Activated B cell treated with CpG ODN at 0.5 μM for 24 hours (primary cell): ENCODE data around the gene RACK1. TPM values are rescaled to one million over a fixed set of nuclear protein-coding genes. Genes with fewer than 3 reads are reported as not detected.
"Not testable (repeated sequence)": the region's sequence is repeated elsewhere in the genome, so short reads cannot be mapped to it uniquely, and the experiment has no call there.

Experiments used
- ATAC-seq: fragments of 200-7000 bp; cut with Tn5 transposase; one replicate; pipeline ENCODE4 v1.10.0; 2021; ENCODE audit warnings: low read depth, mild to moderate bottlenecking, moderate library complexity
- CTCF ChIA-PET: fragments of 350-600 bp; sonication (Branson Sonifier 250); formaldehyde crosslinking; loops from one replicate; lab custom pipeline; 2021; ENCODE audit warnings: antibody characterized with exemption; lab: Charles Lee
- POLR2A ChIA-PET: fragments of 350-600 bp; sonication (Branson Sonifier 250); formaldehyde crosslinking; loops from one replicate; lab custom pipeline; 2021; ENCODE audit warnings: antibody characterized with exemption; lab: Charles Lee
- DNase-seq: peaks from one replicate; pipeline ENCODE4 v3.0.0; 2022
- H3K27ac Mint-ChIP-seq: one replicate; pipeline ENCODE4 v1.8.0; 2020; ENCODE audit warnings: mixed read lengths
- H3K27me3 Mint-ChIP-seq: one replicate; pipeline ENCODE4 v1.8.0; 2021; ENCODE audit warnings: mixed read lengths
- H3K36me3 Mint-ChIP-seq: one replicate; pipeline ENCODE4 v1.8.0; 2021; ENCODE audit warnings: low read depth, mixed read lengths
- H3K4me1 Mint-ChIP-seq: one replicate; pipeline ENCODE4 v1.8.0; 2021; ENCODE audit warnings: mixed read lengths
- H3K4me3 Mint-ChIP-seq: one replicate; pipeline ENCODE4 v1.8.0; 2020; ENCODE audit warnings: mild to moderate bottlenecking, mixed read lengths
- H3K9me3 Mint-ChIP-seq: one replicate; pipeline ENCODE4 v1.8.0; 2020; ENCODE audit warnings: mixed read lengths
- CTCF ChIP-seq: fragments of 200-600 bp; IDR thresholded peaks from one replicate; pipeline ENCODE4 v1.8.0; 2022; ENCODE audit warnings: antibody characterized with exemption, mild to moderate bottlenecking
- intact Hi-C: fragments of 100-400 bp; cut with micrococcal nuclease; formaldehyde crosslinking; loops from one replicate; pipeline ENCODE4 v1.15.1; 2024
- total RNA-seq: library from RNA; stranded (reverse); gene quantifications from 2 replicates; pipeline ENCODE4 v1.2.3, GENCODE V29; 2022

Gene RACK1
- total RNA-seq, 1 donor from 2014 or later, result 2,528 TPM

GRCh38 chr5:181281984-181282316, 38.2 kb upstream of the RACK1 start:
- no peak for TF ChIP-seq CTCF
- ChIA-PET POLR2A (no interaction called here), CTCF (no interaction called here)
- H3K9me3 Mint-ChIP-seq, result no peaks in the 10 kb centered on the region
- no peaks in the 10 kb centered on the region for H3K36me3 Mint-ChIP-seq
- DNase-seq (no peak), ATAC-seq (no peak)
- intact Hi-C loops, result no loop called here
- H3K27ac Mint-ChIP-seq, result no peak overlapping the region
- H3K4me1 Mint-ChIP-seq, result peaks cover 8% of the 10 kb centered on the region
- H3K4me3 Mint-ChIP-seq, result no peak overlapping the region
- H3K27me3 Mint-ChIP-seq, result no peaks in the 10 kb centered on the region

- ChIA-PET POLR2A (no interaction called here), CTCF (no interaction called here)
- peaks cover 2% of the 10 kb centered on the region for H3K4me1 Mint-ChIP-seq
- H3K27ac Mint-ChIP-seq, result no peak overlapping the region
- DNase-seq, result no peak
- no peaks in the 10 kb centered on the region for H3K27me3 Mint-ChIP-seq
- no peak overlapping the region for H3K4me3 Mint-ChIP-seq
- no peaks in the 10 kb centered on the region for H3K36me3 Mint-ChIP-seq
- intact Hi-C loops, result no loop called here
- ATAC-seq, result no peak
- no peak for TF ChIP-seq CTCF
- no peaks in the 10 kb centered on the region for H3K9me3 Mint-ChIP-seq
Measured at GRCh38 chr5:181281077-181281983, 37.6 kb upstream of the RACK1 start.

- ATAC-seq (no peak), DNase-seq (no peak)
- CTCF ChIA-PET, result no interaction called here
- POLR2A ChIA-PET, result no interaction called here
- no peaks in the 10 kb centered on the region for H3K27me3 Mint-ChIP-seq
- H3K4me1 Mint-ChIP-seq, result no peaks in the 10 kb centered on the region
- no peaks in the 10 kb centered on the region for H3K36me3 Mint-ChIP-seq
- no peak overlapping the region for H3K27ac Mint-ChIP-seq
- H3K9me3 Mint-ChIP-seq, result no peaks in the 10 kb centered on the region
- H3K4me3 Mint-ChIP-seq, result no peak overlapping the region
- TF ChIP-seq CTCF, result no peak
- intact Hi-C loops, result no loop called here
Measured at GRCh38 chr5:181280251-181280762, 36.6 kb upstream of the RACK1 start.

- H3K4me3 Mint-ChIP-seq, H3K27ac Mint-ChIP-seq, intact Hi-C loops, H3K27me3 Mint-ChIP-seq, H3K36me3 Mint-ChIP-seq, H3K9me3 Mint-ChIP-seq, CTCF ChIA-PET, POLR2A ChIA-PET, H3K4me1 Mint-ChIP-seq: not testable (repeated sequence)
- DNase-seq (peak; percentile 35), ATAC-seq (peak; percentile 49)
Measured at GRCh38 chr5:181273433-181273744, 29.7 kb upstream of the RACK1 start.

- no peak for TF ChIP-seq CTCF
- CTCF ChIA-PET, result no interaction called here
Measured at GRCh38 chr5:181271081-181271480, 27.4 kb upstream of the RACK1 start.

GRCh38 chr5:181267907-181268306, 24.2 kb upstream of the RACK1 start:
- H3K4me1 Mint-ChIP-seq, H3K27me3 Mint-ChIP-seq, ATAC-seq, H3K9me3 Mint-ChIP-seq, H3K27ac Mint-ChIP-seq, DNase-seq, H3K4me3 Mint-ChIP-seq, CTCF ChIA-PET, POLR2A ChIA-PET, intact Hi-C loops: not testable (repeated sequence)
- peaks cover 18% of the 10 kb centered on the region for H3K36me3 Mint-ChIP-seq

More at GRCh38 chr5:181271081-181271480, 27.4 kb upstream of the RACK1 start:
- H3K4me3 Mint-ChIP-seq, result no peak overlapping the region
- ATAC-seq, result no peak
- H3K27ac Mint-ChIP-seq, result no peak overlapping the region
- H3K36me3 Mint-ChIP-seq, result peaks cover 2% of the 10 kb centered on the region
- H3K9me3 Mint-ChIP-seq, result no peaks in the 10 kb centered on the region
- POLR2A ChIA-PET, result interaction anchor here (1.7 kb wide), 1 partner anchor 9 kb away, joined by 4 read pairs; no protein-coding TSS in a partner anchor
- DNase-seq, result no peak
- intact Hi-C loops, result no loop called here
- H3K4me1 Mint-ChIP-seq, result no peaks in the 10 kb centered on the region
- H3K27me3 Mint-ChIP-seq, result no peaks in the 10 kb centered on the region

GRCh38 chr5:181267291-181267904, 23.7 kb upstream of the RACK1 start:
- CTCF ChIA-PET, intact Hi-C loops, ATAC-seq, H3K9me3 Mint-ChIP-seq, H3K4me3 Mint-ChIP-seq, H3K27ac Mint-ChIP-seq, DNase-seq, H3K27me3 Mint-ChIP-seq, POLR2A ChIA-PET, H3K4me1 Mint-ChIP-seq: not testable (repeated sequence)
- peaks cover 18% of the 10 kb centered on the region for H3K36me3 Mint-ChIP-seq
